Gastrocnemius medialis (tissue), 4 donors: ENCODE results near the gene SERPINB6. TPM values are rescaled to one million over a fixed set of nuclear protein-coding genes. Genes with fewer than 3 reads are reported as not detected.
"Not testable (repeated sequence)": the region's sequence is repeated elsewhere in the genome, so short reads cannot be mapped to it uniquely, and the experiment has no call there.

Experiments
- ATAC-seq, 2 donors: fragments of 150-250 bp; one replicate each; pipeline ENCODE4 v1.9.1; 2016
- DNase-seq, 2 donors: peaks; one replicate each; pipeline ENCODE4 v3.0.0-alpha.2; 2019
- H3K27ac ChIP-seq, 4 donors: fragments of 200-600 bp; sonication (generic); 1 replicate in 1 of 4; 2 replicates in 3 of 4; pipeline ENCODE4 v1.5.1; 2016 to 2018; ENCODE audit warnings: mild to moderate bottlenecking in 2 of 4, moderate library complexity in 1 of 4
- H3K27me3 ChIP-seq, 3 donors: fragments of 200-600 bp; sonication (generic) in 2 of 3; 1 replicate in 1 of 3; 2 replicates in 2 of 3; pipeline versions ENCODE4 v1.5.1 to v1.6.0; 2016 to 2019; ENCODE audit warnings: mild to moderate bottlenecking in 1 of 3, moderate library complexity in 1 of 3
- H3K36me3 ChIP-seq, 2 donors: fragments of 200-600 bp; sonication (generic) in 1 of 2; one replicate each; pipeline ENCODE4 v1.5.1; 2017 to 2018
- H3K4me1 ChIP-seq, 2 donors: fragments of 200-600 bp; sonication (generic) in 1 of 2; one replicate each; pipeline ENCODE4 v1.5.1; 2016 to 2017; ENCODE audit warnings: mild to moderate bottlenecking in 2 of 2
- H3K4me3 ChIP-seq, 4 donors: fragments of 200-600 bp; sonication (generic) in 3 of 4; 1 replicate in 1 of 4; 2 replicates in 3 of 4; pipeline ENCODE4 v1.5.1; 2016 to 2019; ENCODE audit warnings: mild to moderate bottlenecking in 2 of 4
- H3K9me3 ChIP-seq, 3 donors: fragments of 200-600 bp; sonication (generic) in 2 of 3; 1 replicate in 1 of 3; 2 replicates in 2 of 3; pipeline ENCODE4 v1.5.1; 2016 to 2019
- POLR2A ChIP-seq, 2 donors: fragments of 450-650 bp; IDR thresholded peaks; one replicate each; pipeline ENCODE4 v1.6.1; 2017; ENCODE audit warnings: antibody characterized with exemption in 2 of 2, mild to moderate bottlenecking in 2 of 2, moderate library complexity in 2 of 2
- in situ Hi-C, 4 donors: fragments of 200-750 bp; cut with MboI; loops; one replicate each; pipeline versions ENCODE4 v1.15.0 to v1.8.0; 2017; ENCODE audit warnings: low sequenced_read_pairs in 4 of 4
- intact Hi-C: fragments of 100-400 bp; cut with DNase I; formaldehyde crosslinking; loops from one replicate; pipeline ENCODE4 v1.15.1; 2023; ENCODE audit warnings: low total_unique reads
- total RNA-seq, 4 donors: library from RNA; depleted of rRNA; stranded (reverse); fragments of >200 nt; gene quantifications; one replicate each; pipeline versions ENCODE4 v1.1.0 to v1.2.3, GENCODE V29; 2016
- TF ChIP-seq, protein P1 (sequence below), 5 experiments: fragments of 450-650 bp in 3 of 5; fragments of 200-600 bp in 2 of 5; sonication (generic) in 2 of 5; IDR thresholded peaks in 4 of 5; conservative IDR thresholded peaks in 1 of 5; 1 replicate in 4 of 5; 2 replicates in 1 of 5; pipeline ENCODE4 v1.5.1; 2016 to 2019; ENCODE audit warnings: antibody characterized with exemption in 5 of 5, mild to moderate bottlenecking in 3 of 5, moderate library complexity in 3 of 5

SERPINB6 gene
- total RNA-seq, 4 donors from 2014 or later = 114 to 260 (median 189) TPM

DNA sequence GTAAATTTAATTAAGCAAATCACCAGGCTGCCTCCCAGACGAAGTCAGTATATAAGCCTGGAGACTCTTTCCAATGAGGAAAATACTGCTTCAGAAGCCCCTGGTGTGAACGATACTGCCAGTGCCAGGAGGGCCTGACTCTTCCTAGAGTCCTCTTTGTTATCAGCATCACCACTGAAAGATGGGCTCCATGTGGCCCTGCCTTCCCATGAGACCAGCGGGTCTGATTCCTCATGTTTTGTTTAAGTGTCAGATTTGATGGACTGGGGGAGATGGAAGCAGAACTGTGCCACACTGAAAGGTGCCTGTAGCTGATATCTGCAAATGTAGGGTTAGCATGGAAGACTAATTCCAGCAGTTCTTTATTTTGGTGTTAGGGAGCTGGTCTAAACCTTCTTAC is 36.2 kb upstream of the SERPINB6 start:
- TF ChIP-seq POLR2A (IDR thresholded peaks at IDR 0.05) = no peak
- TF ChIP-seq, protein P1, sequence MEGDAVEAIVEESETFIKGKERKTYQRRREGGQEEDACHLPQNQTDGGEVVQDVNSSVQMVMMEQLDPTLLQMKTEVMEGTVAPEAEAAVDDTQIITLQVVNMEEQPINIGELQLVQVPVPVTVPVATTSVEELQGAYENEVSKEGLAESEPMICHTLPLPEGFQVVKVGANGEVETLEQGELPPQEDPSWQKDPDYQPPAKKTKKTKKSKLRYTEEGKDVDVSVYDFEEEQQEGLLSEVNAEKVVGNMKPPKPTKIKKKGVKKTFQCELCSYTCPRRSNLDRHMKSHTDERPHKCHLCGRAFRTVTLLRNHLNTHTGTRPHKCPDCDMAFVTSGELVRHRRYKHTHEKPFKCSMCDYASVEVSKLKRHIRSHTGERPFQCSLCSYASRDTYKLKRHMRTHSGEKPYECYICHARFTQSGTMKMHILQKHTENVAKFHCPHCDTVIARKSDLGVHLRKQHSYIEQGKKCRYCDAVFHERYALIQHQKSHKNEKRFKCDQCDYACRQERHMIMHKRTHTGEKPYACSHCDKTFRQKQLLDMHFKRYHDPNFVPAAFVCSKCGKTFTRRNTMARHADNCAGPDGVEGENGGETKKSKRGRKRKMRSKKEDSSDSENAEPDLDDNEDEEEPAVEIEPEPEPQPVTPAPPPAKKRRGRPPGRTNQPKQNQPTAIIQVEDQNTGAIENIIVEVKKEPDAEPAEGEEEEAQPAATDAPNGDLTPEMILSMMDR (IDR thresholded peaks at IDR 0.05 in 4 of 5, conservative IDR thresholded peaks at IDR 0.05 in 1 of 5) = no peak
- Histone ChIP-seq H3K27ac (no peak overlapping the region), H3K36me3 (peaks cover 2 to 85% of the 10 kb centered on the region in 2 donors), H3K4me3 (no peak overlapping the region), H3K4me1 (peaks cover 0 to 3% of the 10 kb centered on the region in 2 donors), H3K9me3 (no peaks in the 10 kb centered on the region), H3K27me3 (no peaks in the 10 kb centered on the region)
- DNase-seq (no peak), ATAC-seq (no peak)
- intact Hi-C loops (no loop called here), in situ Hi-C loops (no loop called here)

DNA sequence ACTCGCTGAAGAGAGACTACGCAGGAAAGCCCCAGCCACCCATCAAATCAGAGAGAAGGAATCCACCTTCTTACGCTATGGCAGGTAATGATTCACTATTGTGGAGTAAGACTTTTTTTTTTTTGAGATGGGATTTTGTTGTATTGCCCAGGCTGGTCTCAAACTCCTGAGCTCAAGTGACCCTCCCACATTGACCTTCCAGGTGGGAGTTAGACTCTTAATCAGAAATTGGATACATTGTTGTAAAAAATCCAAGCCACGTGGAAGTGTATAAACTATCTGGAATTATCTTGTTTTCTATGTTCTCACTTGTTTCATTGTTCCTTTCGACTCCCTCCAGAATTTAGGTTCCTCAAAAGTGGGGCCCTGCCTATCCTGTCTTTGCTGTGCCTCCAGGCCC is 35.1 kb upstream of the SERPINB6 start:
- H3K9me3 ChIP-seq = no peaks in the 10 kb centered on the region
- peaks cover 2 to 74% of the 10 kb centered on the region in 2 donors for H3K36me3 ChIP-seq
- intact Hi-C loops (no loop called here), in situ Hi-C loops (no loop called here)
- H3K4me1 ChIP-seq = peaks cover 2 to 12% of the 10 kb centered on the region in 2 donors
- DNase-seq (no peak), ATAC-seq (no peak)
- H3K27me3 ChIP-seq = no peaks in the 10 kb centered on the region
- H3K4me3 ChIP-seq = no peak overlapping the region
- TF ChIP-seq, protein P1 (IDR thresholded peaks at IDR 0.05 in 4 of 5, conservative IDR thresholded peaks at IDR 0.05 in 1 of 5) = no peak
- no peak for TF ChIP-seq POLR2A (IDR thresholded peaks at IDR 0.05)
- H3K27ac ChIP-seq = peak overlapping the region in 1 of 4 donors; percentile 1

DNA sequence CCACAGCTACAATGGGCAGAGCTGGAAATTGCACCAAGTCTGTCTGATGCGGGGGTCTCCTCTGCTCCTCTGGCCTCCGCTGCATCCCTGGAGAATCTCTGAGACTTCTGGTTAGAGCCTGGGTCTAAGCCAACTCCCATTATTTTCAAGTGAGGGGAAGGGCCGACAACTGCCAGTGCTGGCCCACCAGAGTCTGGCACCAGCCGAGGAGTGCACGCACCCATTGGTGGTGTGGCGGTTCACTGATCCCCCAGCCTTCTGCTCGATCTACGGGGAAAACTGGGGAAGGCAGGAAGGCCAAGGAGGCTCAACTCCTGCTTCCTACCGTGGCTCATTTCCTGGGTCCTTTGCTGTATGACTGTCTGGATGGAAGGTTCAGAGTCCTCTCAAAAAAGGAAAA is 34.5 kb upstream of the SERPINB6 start:
- H3K9me3 ChIP-seq = no peaks in the 10 kb centered on the region
- ATAC-seq (no peak), DNase-seq (no peak)
- intact Hi-C loops = no loop called here
- TF ChIP-seq POLR2A (IDR thresholded peaks at IDR 0.05) = no peak
- TF ChIP-seq, protein P1 (IDR thresholded peaks at IDR 0.05 in 4 of 5, conservative IDR thresholded peaks at IDR 0.05 in 1 of 5) = no peak
- H3K4me3 ChIP-seq = no peak overlapping the region
- peaks cover 2 to 68% of the 10 kb centered on the region in 2 donors for H3K36me3 ChIP-seq
- H3K27me3 ChIP-seq = no peaks in the 10 kb centered on the region
- peak overlapping the region in 2 of 4 donors; percentile 1 for H3K27ac ChIP-seq
- H3K4me1 ChIP-seq = peaks cover 8 to 18% of the 10 kb centered on the region in 2 donors
- in situ Hi-C loops = no loop called here

DNA sequence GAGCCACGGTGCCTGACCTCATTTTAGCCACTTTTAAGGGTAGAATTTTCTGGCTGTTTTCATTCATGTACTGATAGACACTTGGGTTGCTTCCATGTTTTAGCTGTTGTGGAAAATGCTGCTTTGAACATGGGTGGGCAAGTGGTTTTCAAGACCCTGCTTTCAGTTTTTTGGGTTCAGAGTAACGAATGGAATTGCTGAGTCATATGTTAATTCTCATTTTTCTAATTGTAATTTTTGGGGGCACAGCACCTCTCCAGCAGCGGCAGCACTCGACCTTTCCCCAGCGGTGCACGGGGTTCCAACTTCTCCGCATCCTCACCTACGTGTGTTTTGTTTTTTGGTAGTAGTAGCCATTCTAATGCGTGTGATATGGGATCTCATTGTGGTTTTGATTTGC is 33.7 kb upstream of the SERPINB6 start:
- ATAC-seq = no peak
- H3K36me3 ChIP-seq = peaks cover 2 to 60% of the 10 kb centered on the region in 2 donors
- in situ Hi-C loops = no loop called here

DNA sequence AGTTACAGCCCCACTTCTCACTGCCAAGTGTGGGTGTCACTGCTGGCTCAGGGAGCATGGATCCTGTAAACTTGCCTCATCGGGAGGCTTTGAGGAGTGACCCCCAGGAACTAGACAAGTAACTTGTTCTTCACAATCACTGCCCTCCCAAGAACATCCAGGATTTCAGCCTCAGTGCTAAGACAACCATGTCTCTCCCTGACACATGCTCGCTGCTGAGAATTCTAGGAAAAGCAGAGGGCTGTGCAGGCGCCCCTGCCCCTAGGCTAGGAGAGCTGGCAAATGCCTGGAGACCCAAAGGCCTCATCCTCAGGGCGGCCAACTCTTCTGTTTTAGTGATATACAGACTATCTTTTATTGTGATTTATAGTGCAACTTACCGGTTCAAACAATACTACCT is 31.9 kb upstream of the SERPINB6 start:
- in situ Hi-C loops, ATAC-seq, H3K27me3 ChIP-seq, DNase-seq, H3K4me3 ChIP-seq, H3K9me3 ChIP-seq: not testable (repeated sequence)
- intact Hi-C loops = loop anchor here (5.0 kb wide), 1 partner anchor 254 kb away; the partner anchor contains the start of gene PSMG4
- H3K4me1 ChIP-seq = peaks cover 21 to 32% of the 10 kb centered on the region in 2 donors
- H3K27ac ChIP-seq = peak overlapping the region; percentile 90 to 96 (median 91)
- H3K36me3 ChIP-seq = peaks cover 2 to 41% of the 10 kb centered on the region in 2 donors

More for the DNA sequence above, 33.7 kb upstream of the SERPINB6 start:
- Histone ChIP-seq H3K27me3 (no peaks in the 10 kb centered on the region), H3K9me3 (no peaks in the 10 kb centered on the region), H3K4me1 (peaks cover 12 to 22% of the 10 kb centered on the region in 2 donors), H3K4me3 (no peak overlapping the region), H3K27ac (peak overlapping the region in 3 of 4 donors; percentile 1 to 36 (median 33))
- intact Hi-C loops = no loop called here
- TF ChIP-seq POLR2A (IDR thresholded peaks at IDR 0.05) = no peak
- TF ChIP-seq, protein P1 (IDR thresholded peaks at IDR 0.05 in 4 of 5, conservative IDR thresholded peaks at IDR 0.05 in 1 of 5) = no peak
- DNase-seq = no peak
